CD4-positive, alpha-beta T cell treated with Interleukin-15 for 4 hours (primary cell): ENCODE results near the gene KMT5C.

Experiments
- DNase-seq: peaks from one replicate; pipeline ENCODE4 v3.0.0-alpha.2; 2020; ENCODE audit warnings: low spot score

The KMT5C gene

GRCh38 chr19:55368701-55369563 lies 29.3 kb downstream of the KMT5C start:
- no peak for DNase-seq

- no peak for DNase-seq
These were observed 30.1 kb downstream of the KMT5C start for GRCh38 chr19:55369653-55370304.

DNA sequence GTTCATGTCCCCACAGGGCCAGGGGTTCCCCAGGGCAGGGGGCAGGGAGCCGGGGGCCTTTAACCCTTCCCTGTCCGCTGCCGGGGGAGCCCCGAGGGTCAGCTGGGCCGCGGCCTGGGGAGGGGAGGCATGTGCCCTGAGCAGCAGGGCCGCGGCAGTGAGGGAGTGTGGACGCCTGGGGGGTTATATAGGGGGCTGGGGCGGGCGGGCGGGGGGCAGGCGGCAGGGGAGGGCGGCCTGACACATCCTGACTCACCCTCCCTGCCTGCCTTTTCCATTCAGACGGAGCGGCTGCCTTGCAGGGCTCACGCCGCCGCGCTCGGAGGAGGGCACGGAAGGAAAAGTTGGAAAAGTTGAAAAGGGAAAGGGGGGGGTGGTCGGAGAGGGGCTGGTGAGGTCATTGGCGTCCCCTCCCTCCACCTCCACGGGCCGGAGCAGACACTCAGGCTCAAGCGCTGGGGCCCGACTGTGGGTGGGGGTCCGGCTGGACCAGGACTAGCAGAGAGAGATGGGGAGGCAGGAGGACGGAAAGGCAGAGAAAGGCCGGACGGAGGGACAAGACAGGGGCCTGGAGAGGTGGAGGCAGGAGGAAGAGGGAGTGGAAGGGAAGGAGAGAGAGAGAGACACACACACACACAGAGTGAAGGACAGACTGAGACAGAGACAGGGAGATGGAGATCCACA lies 30.8 kb downstream of the KMT5C start, which contains the start of gene IL11:
IL11 (minus strand) TSS at position 159 of the 684 bp plus-strand sequence; CDS start at position 6, 153 bp downstream.
- no peak for DNase-seq

- DNase-seq: no peak
These were observed 32.8 kb downstream of the KMT5C start for GRCh38 chr19:55372316-55373081.

GRCh38 chr19:55373306-55373992 lies 33.8 kb downstream of the KMT5C start:
- no peak for DNase-seq

DNA sequence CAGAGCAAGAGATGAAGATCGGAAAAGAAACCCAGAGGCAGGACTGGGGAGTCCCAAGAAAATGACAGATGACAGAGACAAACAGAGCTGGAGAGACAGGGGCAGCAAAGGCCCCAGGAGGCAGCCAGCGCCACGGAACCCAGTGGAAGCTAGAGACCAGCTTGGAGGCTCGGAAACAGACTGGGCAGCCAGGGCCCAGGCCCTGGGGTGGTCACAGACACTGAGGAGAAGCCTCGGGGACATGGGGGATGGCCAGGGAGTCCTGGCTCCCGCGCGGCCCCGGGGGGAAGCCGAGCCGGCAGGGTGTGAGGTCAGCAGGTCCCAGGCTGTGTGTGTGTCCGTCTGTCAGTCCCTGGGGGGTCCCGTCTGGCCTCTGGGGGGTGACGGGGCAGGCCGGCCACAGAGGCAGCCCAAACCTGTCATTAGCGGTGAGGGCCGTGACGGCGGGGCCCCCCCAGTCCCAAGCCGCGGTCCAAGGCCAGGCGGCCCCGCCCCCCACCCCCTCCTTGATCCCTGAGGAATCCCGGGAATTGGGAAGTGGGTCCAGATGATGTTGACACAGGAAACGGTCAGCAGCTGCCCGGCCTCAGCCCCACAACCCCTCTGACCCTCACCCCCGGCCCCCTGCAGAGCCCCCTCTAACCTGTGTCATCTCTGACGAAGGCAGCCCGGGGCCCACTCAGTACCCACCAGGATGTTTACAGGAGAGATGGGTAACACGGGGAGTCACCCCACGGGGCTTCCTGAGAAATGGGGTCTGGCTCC lies 34.5 kb downstream of the KMT5C start:
- DNase-seq: no peak

GRCh38 chr19:55376241-55376933 lies 36.7 kb downstream of the KMT5C start, which contains the start of gene TMEM190:
TMEM190 (plus strand) TSS chr19:55376826; CDS start chr19:55376854, 28 bp downstream.
- no peak for DNase-seq

GRCh38 chr19:55377356-55378131 lies 37.9 kb downstream of the KMT5C start:
- no peak for DNase-seq

DNA sequence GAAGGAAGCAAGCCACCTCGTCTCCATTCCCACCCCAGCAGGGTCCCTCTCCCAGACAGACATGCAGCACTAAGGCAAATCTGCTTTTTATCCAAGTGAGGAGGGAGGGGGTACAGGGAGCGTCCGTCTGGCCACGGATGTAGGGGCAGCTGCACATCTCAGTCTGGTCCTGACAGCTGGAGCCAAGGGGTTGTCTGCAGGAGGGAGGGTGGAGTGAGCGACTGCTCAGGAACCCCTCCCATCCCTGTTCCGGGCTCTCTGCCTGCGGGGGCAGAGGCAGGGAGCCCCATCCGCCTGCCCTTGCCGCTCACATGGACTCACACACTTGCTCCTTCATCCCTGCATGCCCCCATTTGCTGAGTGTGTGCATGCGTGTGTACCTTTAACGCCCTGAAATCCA lies 39.5 kb downstream of the KMT5C start:
- DNase-seq: no peak

DNA sequence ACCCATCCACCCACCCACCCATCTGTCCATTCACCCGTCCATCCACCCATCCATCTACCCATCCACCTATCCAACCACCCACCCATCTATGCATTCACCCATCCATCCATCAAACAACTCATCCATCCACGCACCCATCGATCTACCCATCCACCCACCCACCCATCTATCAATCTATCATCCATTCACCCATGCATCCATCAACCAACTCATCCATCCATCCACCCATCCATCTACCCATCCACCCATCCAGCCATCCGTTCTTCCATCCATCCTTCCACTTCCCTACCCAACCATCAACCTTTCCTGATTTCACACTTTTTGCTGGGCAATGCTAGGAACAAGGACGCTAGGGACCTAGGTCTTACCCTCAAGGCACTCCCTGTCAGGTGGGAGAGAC lies 42.3 kb downstream of the KMT5C start:
- no peak for DNase-seq

- DNase-seq: no peak
These were observed 42.9 kb downstream of the KMT5C start for GRCh38 chr19:55382522-55383054.

DNA sequence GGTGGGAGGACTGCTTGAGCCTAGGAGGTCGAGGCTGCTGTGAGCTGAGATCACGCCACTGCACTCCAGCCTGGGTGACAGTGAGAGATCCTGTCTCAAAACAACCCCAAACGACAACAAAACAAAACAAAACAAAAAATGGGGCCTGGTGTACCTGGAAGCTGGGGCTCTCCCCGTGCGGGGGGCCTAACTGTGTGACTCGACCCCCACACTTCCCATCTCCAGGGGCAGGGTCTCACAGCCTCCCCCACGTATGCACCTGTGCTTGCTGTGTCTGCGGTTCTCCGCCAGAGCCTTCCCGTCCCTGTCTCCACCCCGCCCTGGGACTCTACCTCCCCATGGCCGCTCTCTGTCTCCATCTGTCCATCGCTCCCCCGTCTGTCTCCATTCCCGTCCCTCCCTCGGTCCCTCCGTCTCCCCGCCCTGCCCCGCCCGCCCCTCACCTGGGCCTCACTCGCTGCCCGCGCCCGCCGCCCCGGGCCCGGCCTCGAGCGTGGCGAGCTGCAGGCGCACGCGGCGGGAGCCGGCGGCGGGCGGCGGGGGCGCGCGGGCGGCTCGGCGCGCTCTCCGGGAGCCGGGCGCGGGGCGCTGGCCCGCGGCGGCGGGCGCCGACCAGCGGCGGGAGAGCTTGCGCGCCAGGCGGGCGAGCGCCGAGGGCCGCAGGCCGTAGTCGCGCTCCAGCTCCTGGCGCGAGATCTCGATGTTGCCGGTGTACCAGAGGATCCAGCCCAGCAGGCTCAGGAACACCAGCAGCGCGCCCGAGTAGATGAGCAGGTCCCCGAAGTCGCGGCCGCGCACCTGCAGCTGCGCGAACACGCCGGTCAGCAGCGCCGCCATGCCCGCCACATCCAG lies 43.8 kb downstream of the KMT5C start:
- peak; percentile 41 for DNase-seq

GRCh38 chr19:55384131-55384919 lies 44.6 kb downstream of the KMT5C start, which contains the start of gene TMEM238:
TMEM238 (minus strand) TSS chr19:55384292; CDS start chr19:55384259, 33 bp downstream.
- DNase-seq: no peak

DNA sequence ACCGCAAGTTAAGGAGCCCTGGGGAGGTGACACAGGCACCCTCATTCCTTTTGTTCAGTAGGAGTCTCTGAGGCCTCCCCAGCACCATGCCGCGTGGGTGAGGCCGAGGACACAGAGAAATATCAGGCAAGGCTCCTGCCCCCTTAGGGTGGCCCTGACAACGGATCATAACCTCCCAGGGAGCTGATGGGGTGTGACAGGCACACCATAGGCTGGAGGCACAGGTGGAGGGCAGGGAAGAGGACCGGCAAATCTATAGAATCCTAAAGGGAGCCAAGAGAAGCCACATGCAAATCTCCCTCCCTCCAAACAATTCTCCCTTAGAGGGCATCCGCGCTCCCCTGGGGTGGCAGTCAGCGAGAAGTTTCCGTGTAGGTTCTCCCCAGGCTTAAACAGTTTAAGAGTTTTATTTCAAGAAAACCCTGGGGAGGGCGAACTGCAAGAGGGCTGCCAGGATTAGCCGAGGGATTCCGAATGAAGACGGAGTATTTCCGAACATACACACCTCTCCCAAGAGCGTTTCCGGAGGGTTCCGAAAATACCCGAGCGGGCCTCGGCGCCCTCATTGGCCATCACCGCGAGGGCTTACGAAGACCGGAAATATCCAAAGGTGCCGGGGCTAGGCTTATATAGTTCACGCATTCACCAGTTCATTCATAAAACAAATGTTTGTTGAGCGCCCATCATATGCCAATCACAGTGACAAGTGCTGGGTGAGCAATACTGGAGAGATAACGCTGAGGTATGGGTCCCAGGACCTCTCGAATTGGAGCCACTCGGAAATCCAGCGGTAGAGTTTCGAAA lies 45.4 kb downstream of the KMT5C start:
- peak; percentile 98 for DNase-seq

DNA sequence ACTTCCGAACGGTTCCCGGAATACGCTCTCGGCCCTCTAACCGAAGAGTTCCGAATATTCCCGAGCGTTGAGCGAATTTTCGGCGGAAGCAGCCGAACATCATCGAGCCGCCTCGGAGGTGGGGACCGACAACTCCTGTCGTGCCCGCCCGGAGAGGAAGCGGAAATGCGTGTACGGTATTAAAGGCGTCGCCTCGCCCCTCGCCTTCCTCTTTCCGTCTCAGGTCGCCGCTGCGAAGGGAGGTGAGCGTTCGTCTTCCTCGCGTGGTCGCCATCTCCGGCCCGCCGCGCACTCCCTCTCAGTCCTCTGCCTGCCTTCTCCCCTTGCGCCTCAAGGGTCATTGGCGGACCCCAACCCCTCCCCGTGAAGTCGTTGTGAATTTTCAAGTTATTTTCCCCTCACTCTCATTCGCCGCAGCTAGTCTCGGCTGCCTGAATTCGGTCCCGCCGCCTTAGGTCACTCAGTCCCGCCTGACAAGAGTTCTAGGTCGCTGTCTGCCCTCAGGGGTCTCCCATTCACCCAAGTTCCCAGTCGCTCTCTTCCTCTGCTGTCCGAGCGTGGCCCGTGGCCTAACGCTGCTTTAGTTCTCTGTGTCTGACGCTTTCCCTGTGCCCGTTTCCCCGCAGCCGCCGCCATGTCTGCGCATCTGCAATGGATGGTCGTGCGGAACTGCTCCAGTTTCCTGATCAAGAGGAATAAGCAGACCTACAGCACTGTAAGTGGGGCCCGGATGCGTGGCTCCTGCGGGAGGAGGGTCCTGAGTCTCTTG lies 46.2 kb downstream of the KMT5C start, which contains the start of gene RPL28:
RPL28 (plus strand) TSS at position 209 of the 769 bp plus-strand sequence; CDS start at position 635, 426 bp downstream.
- DNase-seq: peak; percentile 99
